Trophoblast cell (in vitro differentiated cells and primary cell): ENCODE data around the gene MPZL1.

Source experiments
- DNase-seq, 2 donors: peaks; one replicate each; pipeline ENCODE4 v3.0.0-alpha.2; 2016
- H2AFZ ChIP-seq: 2 replicates; pipeline ENCODE4 v1.6.1; 2013; ENCODE audit warnings: low read length, moderate library complexity, mild to moderate bottlenecking; ENCODE audit not compliant: insufficient read depth, poor library complexity
- H2AK5ac ChIP-seq: 2 replicates; pipeline ENCODE4 v1.6.1; 2013; ENCODE audit warnings: mild to moderate bottlenecking, low read length
- H2BK120ac ChIP-seq: 2 replicates; pipeline ENCODE4 v1.6.1; 2013; ENCODE audit warnings: low read length, mild to moderate bottlenecking, moderate library complexity; ENCODE audit not compliant: insufficient read depth, poor library complexity
- H2BK12ac ChIP-seq: 2 replicates; pipeline ENCODE4 v1.6.1; 2013; ENCODE audit warnings: mild to moderate bottlenecking, low read length, moderate library complexity
- H2BK5ac ChIP-seq: 2 replicates; pipeline ENCODE4 v1.6.1; 2013; ENCODE audit warnings: low read length, low read depth, moderate library complexity, mild to moderate bottlenecking; ENCODE audit not compliant: poor library complexity
- H3K14ac ChIP-seq: 2 replicates; pipeline ENCODE4 v1.6.1; 2013; ENCODE audit warnings: mild to moderate bottlenecking, low read length
- H3K18ac ChIP-seq: 2 replicates; pipeline ENCODE4 v1.6.1; 2013; ENCODE audit warnings: mild to moderate bottlenecking, low read length
- H3K23ac ChIP-seq: 2 replicates; pipeline ENCODE4 v1.6.1; 2013; ENCODE audit warnings: low read length
- H3K27ac ChIP-seq: 2 replicates; pipeline ENCODE4 v1.5.1; 2013; ENCODE audit warnings: low read depth, mild to moderate bottlenecking, inconsistent platforms, low read length, moderate library complexity
- H3K27me3 ChIP-seq: 2 replicates; pipeline ENCODE4 v1.6.1; 2013; ENCODE audit warnings: inconsistent platforms, mild to moderate bottlenecking, low read length, moderate library complexity; ENCODE audit not compliant: insufficient read depth
- H3K36me3 ChIP-seq, 2 experiments: 1 replicate in 1 of 2; 2 replicates in 1 of 2; pipeline ENCODE4 v1.6.1; 2013; ENCODE audit warnings: low read length in 2 of 2, mild to moderate bottlenecking in 2 of 2, moderate library complexity in 1 of 2; ENCODE audit not compliant: insufficient read depth in 2 of 2, control insufficient read depth in 1 of 2
- H3K4ac ChIP-seq: 2 replicates; pipeline ENCODE4 v1.6.1; 2013; ENCODE audit warnings: low read depth, mild to moderate bottlenecking, low read length, moderate library complexity
- H3K4me1 ChIP-seq, 2 experiments: 1 replicate in 1 of 2; 2 replicates in 1 of 2; pipeline ENCODE4 v1.6.1; 2013; ENCODE audit warnings: low read length in 2 of 2, mild to moderate bottlenecking in 2 of 2, moderate library complexity in 1 of 2; ENCODE audit not compliant: insufficient read depth in 2 of 2, control insufficient read depth in 1 of 2
- H3K4me2 ChIP-seq: 2 replicates; pipeline ENCODE4 v1.6.1; 2013; ENCODE audit warnings: inconsistent platforms, mild to moderate bottlenecking, low read length, moderate library complexity
- H3K4me3 ChIP-seq: 2 replicates; pipeline ENCODE4 v1.5.1; 2013; ENCODE audit warnings: mild to moderate bottlenecking, low read depth, low read length, inconsistent platforms
- H3K79me1 ChIP-seq: one replicate; pipeline ENCODE4 v1.6.1; 2013; ENCODE audit warnings: low read length
- H3K79me2 ChIP-seq: 2 replicates; pipeline ENCODE4 v1.6.1; 2013; ENCODE audit warnings: low read length, mild to moderate bottlenecking; ENCODE audit not compliant: control insufficient read depth, insufficient read depth, poor library complexity
- H3K9ac ChIP-seq: 2 replicates; pipeline ENCODE4 v1.6.1; 2013; ENCODE audit warnings: mild to moderate bottlenecking, low read length
- H3K9me3 ChIP-seq: 2 replicates; pipeline ENCODE4 v1.6.1; 2013; ENCODE audit warnings: low read depth, mild to moderate bottlenecking, control low read depth, inconsistent platforms, low read length; ENCODE audit not compliant: insufficient read depth
- H4K12ac ChIP-seq: 2 replicates; pipeline ENCODE4 v1.6.1; 2013; ENCODE audit warnings: low read depth, mild to moderate bottlenecking, low read length, moderate library complexity
- H4K8ac ChIP-seq: 2 replicates; pipeline ENCODE4 v1.6.1; 2013; ENCODE audit warnings: low read depth, mild to moderate bottlenecking, low read length, moderate library complexity
- H4K91ac ChIP-seq: one replicate; pipeline ENCODE4 v1.6.1; 2013; ENCODE audit warnings: low read depth, mild to moderate bottlenecking, low read length, moderate library complexity
- WGBS: extraction: QIAGEN DNeasy Blood & Tissue Kit; methylation state at CpG from one replicate; pipeline ENCODE4 v1.1.7; 2013; ENCODE audit warnings: missing lambda C conversion rate; ENCODE audit not compliant: insufficient read length, insufficient coverage; ENCODE audit errors: extremely low coverage; 5-methylcytosine and 5-hydroxymethylcytosine counted together

The MPZL1 gene

DNA sequence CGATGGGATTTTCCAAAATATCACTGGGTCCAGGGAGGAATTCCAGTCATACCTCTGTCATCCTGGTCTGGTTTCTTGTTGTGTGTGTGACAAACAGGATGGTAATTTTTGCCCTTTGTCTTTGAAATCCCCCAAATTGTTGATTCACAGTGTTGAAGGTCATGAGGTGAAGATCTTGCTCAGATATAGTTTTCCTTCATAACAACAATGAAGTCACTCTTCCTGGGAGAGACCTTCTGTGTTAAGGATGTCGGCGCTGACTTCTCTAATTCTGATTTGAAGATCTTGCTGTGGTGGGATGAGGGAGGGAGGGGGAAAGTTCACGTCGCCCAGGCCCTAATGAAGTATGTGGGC is 32.2 kb upstream of the MPZL1 start:
- Histone ChIP-seq H3K18ac (peak overlapping the region; percentile 47), H4K91ac (peak overlapping the region; percentile 45), H3K14ac (no peak overlapping the region), H3K4me1 (peaks cover 29 to 36% of the 10 kb centered on the region in 2 experiments), H2BK12ac (peak overlapping the region; percentile 77), H3K79me1 (peaks cover 17% of the 10 kb centered on the region), H3K23ac (no peak overlapping the region), H3K4me2 (no peak overlapping the region), H3K4me3 (no peak overlapping the region), H2BK120ac (peak overlapping the region; percentile 65), H3K27me3 (no peaks in the 10 kb centered on the region), H3K36me3 (no peaks in the 10 kb centered on the region), H3K9me3 (no peaks in the 10 kb centered on the region), H3K27ac (peak overlapping the region; percentile 30), H3K79me2 (no peaks in the 10 kb centered on the region), H2AFZ (no peak overlapping the region), H2BK5ac (peak overlapping the region; percentile 50), H4K12ac (no peak overlapping the region), H3K4ac (no peak overlapping the region), H2AK5ac (no peak overlapping the region), H3K9ac (no peak overlapping the region), H4K8ac (no peak overlapping the region)
- peak; percentile 46 to 81 for DNase-seq
- no CpG with 5 or more reads among the region's 5 CpGs for WGBS

DNA sequence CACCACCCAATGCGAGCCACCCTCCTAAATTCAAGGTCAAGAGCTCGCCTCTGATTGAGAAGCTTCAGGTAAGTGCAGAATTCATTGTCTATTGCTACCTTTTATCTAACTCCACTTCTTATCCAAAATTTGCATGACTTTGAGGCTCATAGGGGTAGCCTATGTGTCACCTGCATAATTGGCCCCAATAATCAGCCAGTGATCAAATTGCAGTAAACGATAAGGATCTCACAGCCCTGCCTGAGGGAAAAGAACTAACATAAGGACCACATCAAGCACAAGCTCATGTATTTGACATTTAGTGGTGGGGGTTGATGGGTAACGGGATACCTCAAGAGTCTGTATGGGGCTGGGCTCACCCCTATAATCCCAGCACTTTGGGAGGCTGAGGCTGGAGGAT is 31.7 kb upstream of the MPZL1 start:
- no peak overlapping the region for H3K23ac ChIP-seq
- DNase-seq: peak; percentile 57 to 85
- H3K27ac ChIP-seq: peak overlapping the region; percentile 30
- no peak overlapping the region for H3K9ac ChIP-seq
- H3K4me1 ChIP-seq: peaks cover 29 to 33% of the 10 kb centered on the region in 2 experiments
- H3K9me3 ChIP-seq: no peaks in the 10 kb centered on the region
- WGBS: no CpG with 5 or more reads among the region's 4 CpGs
- H2AFZ ChIP-seq: no peak overlapping the region
- H4K8ac ChIP-seq: no peak overlapping the region
- no peaks in the 10 kb centered on the region for H3K79me2 ChIP-seq
- no peak overlapping the region for H2AK5ac ChIP-seq
- no peaks in the 10 kb centered on the region for H3K36me3 ChIP-seq
- H3K27me3 ChIP-seq: no peaks in the 10 kb centered on the region
- H2BK5ac ChIP-seq: peak overlapping the region; percentile 50
- peaks cover 13% of the 10 kb centered on the region for H3K79me1 ChIP-seq
- peak overlapping the region; percentile 47 for H3K18ac ChIP-seq
- H3K4me2 ChIP-seq: no peak overlapping the region
- H3K14ac ChIP-seq: no peak overlapping the region
- H3K4ac ChIP-seq: no peak overlapping the region
- H2BK120ac ChIP-seq: peak overlapping the region; percentile 65
- H4K91ac ChIP-seq: peak overlapping the region; percentile 45
- no peak overlapping the region for H3K4me3 ChIP-seq
- peak overlapping the region; percentile 77 for H2BK12ac ChIP-seq
- no peak overlapping the region for H4K12ac ChIP-seq

DNA sequence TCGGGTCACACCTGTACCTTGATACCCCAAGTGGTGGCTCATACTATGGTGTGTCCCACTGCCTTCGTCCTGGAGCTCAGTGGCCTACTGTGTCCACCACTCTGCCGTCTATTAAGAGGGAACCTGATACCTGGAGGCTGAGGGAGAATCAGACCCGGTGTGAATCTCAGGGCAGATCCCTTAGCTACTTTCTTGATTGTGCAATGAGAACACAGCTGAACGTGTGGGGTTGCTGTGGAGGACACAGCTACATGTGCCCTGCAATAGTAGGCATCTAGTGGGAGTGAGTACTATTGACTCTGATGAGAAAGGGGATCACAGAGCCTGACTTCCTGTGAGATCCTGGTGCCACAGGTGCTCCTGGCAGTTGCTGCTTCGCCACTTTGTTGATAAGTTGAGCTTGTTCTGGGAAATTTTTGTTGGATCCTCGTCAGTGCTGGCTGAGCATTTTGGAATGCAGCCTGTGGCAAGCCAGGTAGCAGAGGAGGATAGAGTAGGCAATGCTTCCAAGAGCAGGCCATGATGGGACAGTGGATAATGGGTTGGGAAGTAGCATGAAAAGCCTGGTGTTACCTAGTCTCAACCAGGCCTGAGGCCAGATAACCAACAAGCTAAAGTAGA is 28.2 kb upstream of the MPZL1 start:
- Histone ChIP-seq H2BK120ac (peak overlapping the region; percentile 5), H4K12ac (no peak overlapping the region), H2AFZ (no peak overlapping the region), H3K4me1 (peaks cover 30 to 34% of the 10 kb centered on the region in 2 experiments), H2BK12ac (peak overlapping the region; percentile 38), H3K23ac (no peak overlapping the region), H3K4ac (no peak overlapping the region), H3K14ac (no peak overlapping the region), H3K4me3 (no peak overlapping the region), H3K36me3 (no peaks in the 10 kb centered on the region), H3K27ac (no peak overlapping the region), H3K27me3 (no peaks in the 10 kb centered on the region), H3K18ac (peak overlapping the region; percentile 55), H3K9ac (no peak overlapping the region), H3K79me1 (peaks cover 17% of the 10 kb centered on the region), H4K8ac (no peak overlapping the region), H2AK5ac (peak overlapping the region; percentile 37), H3K79me2 (no peaks in the 10 kb centered on the region), H2BK5ac (no peak overlapping the region), H4K91ac (peak overlapping the region; percentile 39), H3K9me3 (no peaks in the 10 kb centered on the region), H3K4me2 (no peak overlapping the region)
- peak; percentile 54 to 65 for DNase-seq
- no CpG with 5 or more reads among the region's 7 CpGs for WGBS

DNA sequence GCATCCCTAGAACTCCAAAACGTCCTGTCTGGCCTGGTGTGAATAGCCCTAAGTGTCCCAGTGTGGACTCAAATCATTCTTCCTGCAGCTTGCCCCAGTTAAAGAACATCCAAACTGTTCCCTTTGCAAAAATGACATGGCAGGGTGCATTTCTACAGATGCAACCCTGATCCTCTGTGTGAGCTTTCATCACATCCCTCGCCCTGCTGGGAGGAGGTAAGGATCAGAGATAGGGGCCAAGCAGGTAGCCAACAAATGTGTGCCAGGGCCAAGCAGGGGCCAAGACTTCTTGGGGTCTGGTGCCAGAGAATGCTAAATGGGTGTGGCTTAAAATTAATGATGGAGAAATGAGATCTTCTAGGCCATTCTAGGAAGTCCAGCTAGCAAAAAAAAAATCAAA is 27.1 kb upstream of the MPZL1 start:
- Histone ChIP-seq H3K27ac (no peak overlapping the region), H2AFZ (no peak overlapping the region), H3K27me3 (no peaks in the 10 kb centered on the region), H3K36me3 (no peaks in the 10 kb centered on the region), H4K12ac (no peak overlapping the region), H2BK5ac (no peak overlapping the region), H4K8ac (no peak overlapping the region), H2BK12ac (no peak overlapping the region), H3K18ac (no peak overlapping the region), H2BK120ac (no peak overlapping the region), H3K79me2 (no peaks in the 10 kb centered on the region), H3K4me2 (no peak overlapping the region), H3K14ac (no peak overlapping the region), H3K4me1 (peaks cover 29 to 31% of the 10 kb centered on the region in 2 experiments), H4K91ac (peak overlapping the region; percentile 15), H3K9me3 (no peaks in the 10 kb centered on the region), H2AK5ac (no peak overlapping the region), H3K4me3 (no peak overlapping the region), H3K23ac (no peak overlapping the region), H3K79me1 (peaks cover 16% of the 10 kb centered on the region), H3K4ac (no peak overlapping the region), H3K9ac (no peak overlapping the region)
- peak; percentile 67 to 79 for DNase-seq
- WGBS: no CpG with 5 or more reads among the region's 2 CpGs
